Measurements from ENCODE around the gene ACTG1. TPM values are rescaled to one million over a fixed set of nuclear protein-coding genes. Genes with fewer than 3 reads are reported as not detected.
A peak's percentile ranks its signal among the peaks of the same experiment; 100 is the strongest.

ACTG1 gene
- total RNA-seq (2021), result 4,136 and 4,160 TPM in 2 replicates
- long read RNA-seq, transcript ACTG1-210 (5 exons, 2,256 nt), result minor isoform, 103 of 9,755 reads
- long read RNA-seq, transcript ACTG1-206 (6 exons, 1,919 nt), result major isoform, 8,456 of 9,755 reads
- long read RNA-seq, transcript ACTG1-212 (4 exons, 1,698 nt), result minor isoform, 91 of 9,755 reads
- long read RNA-seq, transcript ACTG1-214 (7 exons, 1,720 nt), result minor isoform, 826 of 9,755 reads
- long read RNA-seq, partial matches to known transcripts, result 59 of 9,755 reads
- long read RNA-seq, other reads (novel, unspliced or antisense), result 117 of 9,755 reads

DNA sequence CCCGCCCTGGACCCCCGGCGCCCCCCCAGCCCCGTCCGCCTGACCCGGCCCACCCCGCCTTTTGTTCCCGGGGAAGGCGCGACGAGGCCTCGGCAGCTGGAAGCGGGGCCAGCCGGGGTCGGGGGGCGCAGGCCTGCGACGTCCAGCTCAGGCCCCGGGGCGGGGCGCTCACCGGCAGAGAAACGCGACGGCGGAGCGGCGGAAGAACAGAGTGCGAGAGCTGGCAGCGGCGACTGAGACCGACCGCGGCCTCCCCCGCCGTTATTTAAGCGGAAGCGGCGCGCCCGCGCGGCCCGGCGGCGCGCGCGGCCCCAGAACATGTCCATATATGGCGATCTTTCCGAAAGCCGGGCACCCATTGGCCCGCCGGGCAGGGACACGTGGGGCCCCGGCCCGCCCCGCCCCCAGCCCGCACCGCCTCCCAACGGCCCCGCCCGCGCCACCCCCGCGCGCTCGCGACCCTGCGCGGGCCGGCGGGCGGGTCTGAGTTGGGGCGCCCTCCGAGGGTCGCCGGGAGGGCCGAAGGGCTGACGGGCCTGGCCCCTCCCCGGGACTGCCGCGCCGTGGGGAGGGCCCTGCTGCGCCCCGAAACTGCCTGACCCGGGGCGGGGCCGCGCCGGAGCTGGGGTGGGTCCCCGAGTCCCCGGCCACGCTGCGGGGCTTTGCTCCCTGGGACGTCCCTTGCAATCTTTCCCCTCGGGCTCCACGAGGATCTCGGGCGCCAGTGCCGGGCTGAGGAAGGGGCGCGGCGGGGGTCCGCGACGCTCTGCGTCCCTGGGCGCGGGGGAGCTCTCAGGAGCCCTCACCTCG, at the start of gene ACTG1:
Gene ACTG1 (minus strand): TSS at position 238 of the 810 bp plus-strand sequence. CDS start 445 bp downstream, outside the sequence.
- peaks cover 31% of the 10 kb centered on the region for H3K23me2 ChIP-seq (ENCODE audit: insufficient read length, low read depth, low read length, poor library complexity, severe bottlenecking)
- Mint-ChIP-seq H3K9me3 (peaks cover 7 to 21% of the 10 kb centered on the region in 2 experiments; a peak in 4 of 5 replicates), H3K36me3 (ENCODE audit: insufficient read depth in 1 of 3, low read depth in 3 of 3) (peaks cover 38 to 44% (median 43%) of the 10 kb centered on the region in 3 experiments), H3K4me3 (peak within 1 kb of the TSS; percentile 97 to 100), H3K27me3 (ENCODE audit: low read depth) (peaks cover 9% of the 10 kb centered on the region), H3K27ac (peak within 1 kb of the TSS; percentile 84 to 98 (median 96); a peak in 5 of 7 replicates), H3K4me1 (peaks cover 29 to 39% of the 10 kb centered on the region in 2 experiments)
- H3K4ac ChIP-seq (ENCODE audit: low read depth, low read length), result peak within 1 kb of the TSS; percentile 91; the same call in 1 of the 2 replicates
- peak within 1 kb of the TSS; percentile 97 for H3K18ac ChIP-seq (ENCODE audit: insufficient read length, low read depth, low read length)
- no peak within 1 kb of the TSS for H3K27ac ChIP-seq (ENCODE audit: insufficient read length, low read depth, low read length)
- no peak within 1 kb of the TSS for H2BK12ac ChIP-seq (ENCODE audit: insufficient read length, low read depth, low read length)
- H2AFZ ChIP-seq (ENCODE audit: low read length), result no peak within 1 kb of the TSS
- H3K4me2 ChIP-seq (ENCODE audit: insufficient read depth, insufficient read length, low read length), result peak within 1 kb of the TSS; percentile 97
- no peak within 1 kb of the TSS for H3K56ac ChIP-seq (ENCODE audit: insufficient read length, low read depth, low read length)
- no peaks in the 10 kb centered on the region for H4K20me1 ChIP-seq (ENCODE audit: control insufficient read depth, insufficient read depth, insufficient read length)
- no peaks in the 10 kb centered on the region for H3K9me3 ChIP-seq (ENCODE audit: control insufficient read depth, low read depth, low read length)
- no peak within 1 kb of the TSS for H4K8ac ChIP-seq (replicated peaks; ENCODE audit: insufficient read length, low read depth, low read length)
- no peak within 1 kb of the TSS for H3K23ac ChIP-seq (ENCODE audit: insufficient read length, low read depth, low read length)
- peak within 1 kb of the TSS; percentile 83 for H3K9ac ChIP-seq (ENCODE audit: extremely low read depth, insufficient read length, low read length)
- H2BK5ac ChIP-seq (ENCODE audit: insufficient read length, low read length), result no peak within 1 kb of the TSS
- peaks cover 2% of the 10 kb centered on the region for H3K79me1 ChIP-seq (ENCODE audit: insufficient read depth, low read depth, low read length, poor library complexity, severe bottlenecking)
- peak within 1 kb of the TSS; percentile 94 for H4K91ac ChIP-seq (ENCODE audit: insufficient read length, low read depth, low read length)
- TF ChIP-seq, protein P1, sequence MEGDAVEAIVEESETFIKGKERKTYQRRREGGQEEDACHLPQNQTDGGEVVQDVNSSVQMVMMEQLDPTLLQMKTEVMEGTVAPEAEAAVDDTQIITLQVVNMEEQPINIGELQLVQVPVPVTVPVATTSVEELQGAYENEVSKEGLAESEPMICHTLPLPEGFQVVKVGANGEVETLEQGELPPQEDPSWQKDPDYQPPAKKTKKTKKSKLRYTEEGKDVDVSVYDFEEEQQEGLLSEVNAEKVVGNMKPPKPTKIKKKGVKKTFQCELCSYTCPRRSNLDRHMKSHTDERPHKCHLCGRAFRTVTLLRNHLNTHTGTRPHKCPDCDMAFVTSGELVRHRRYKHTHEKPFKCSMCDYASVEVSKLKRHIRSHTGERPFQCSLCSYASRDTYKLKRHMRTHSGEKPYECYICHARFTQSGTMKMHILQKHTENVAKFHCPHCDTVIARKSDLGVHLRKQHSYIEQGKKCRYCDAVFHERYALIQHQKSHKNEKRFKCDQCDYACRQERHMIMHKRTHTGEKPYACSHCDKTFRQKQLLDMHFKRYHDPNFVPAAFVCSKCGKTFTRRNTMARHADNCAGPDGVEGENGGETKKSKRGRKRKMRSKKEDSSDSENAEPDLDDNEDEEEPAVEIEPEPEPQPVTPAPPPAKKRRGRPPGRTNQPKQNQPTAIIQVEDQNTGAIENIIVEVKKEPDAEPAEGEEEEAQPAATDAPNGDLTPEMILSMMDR (conservative IDR thresholded peaks at IDR 0.05), result no peak
- H2AK5ac ChIP-seq (ENCODE audit: insufficient read length, low read length), result no peak within 1 kb of the TSS
- H2BK15ac ChIP-seq (ENCODE audit: low read depth, low read length), result no peak within 1 kb of the TSS; the same call in 1 of the 2 replicates
- peak; percentile 93 for DNase-seq
- no peak within 1 kb of the TSS for H4K5ac ChIP-seq (ENCODE audit: insufficient read length, low read depth, low read length)
- H3K79me2 ChIP-seq (ENCODE audit: insufficient read depth, low read length), result peaks cover 25% of the 10 kb centered on the region; the same call in 1 of the 2 replicates
- no CpG with 5 or more reads among the region's 111 CpGs for WGBS (ENCODE audit: extremely low coverage, insufficient read length, low lambda C conversion rate)
- H3T11ph ChIP-seq (ENCODE audit: low read length), result no peak within 1 kb of the TSS
- no peak within 1 kb of the TSS for H2BK20ac ChIP-seq (ENCODE audit: low read depth, low read length, poor library complexity, severe bottlenecking)
- no peaks in the 10 kb centered on the region for H3K4me1 ChIP-seq (ENCODE audit: insufficient read depth, low read length)
- peak within 1 kb of the TSS; percentile 95 for H3K14ac ChIP-seq (ENCODE audit: insufficient read depth, low read length)
- no peaks in the 10 kb centered on the region for H3K27me3 ChIP-seq (ENCODE audit: insufficient read depth, low read length)
- H2BK120ac ChIP-seq (ENCODE audit: low read depth, low read length, poor library complexity, severe bottlenecking), result peak within 1 kb of the TSS; percentile 71

Measured in H9 (cell line).